SU-DHL-6 (cell line): Measurements from ENCODE around the gene NOD2.

Source experiments
- H2AFZ ChIP-seq: fragments of 200-600 bp; sonication (generic); 2 replicates; pipeline ENCODE4 v1.6.1; 2014; ENCODE audit warnings: low read depth, mild to moderate bottlenecking, moderate library complexity, mixed read lengths, antibody characterized with exemption, low read length; ENCODE audit not compliant: severe bottlenecking
- H3F3A ChIP-seq: fragments of 200-600 bp; shearing (Covaris generic); 2 replicates; pipeline ENCODE4 v1.6.0; 2016; ENCODE audit warnings: antibody characterized with exemption, mild to moderate bottlenecking; ENCODE audit not compliant: insufficient read depth
- H3K27ac ChIP-seq: fragments of 200-600 bp; sonication (generic); 2 replicates; pipeline ENCODE4 v1.5.1; 2016; ENCODE audit warnings: low read depth, mild to moderate bottlenecking, low read length, moderate library complexity, mixed read lengths
- H3K27me3 ChIP-seq: fragments of 200-600 bp; sonication (generic), shearing (Covaris generic); 2 replicates; pipeline ENCODE4 v1.6.0; 2014; ENCODE audit warnings: mild to moderate bottlenecking, low read length
- H3K36me3 ChIP-seq: fragments of 200-600 bp; sonication (generic); 2 replicates; pipeline ENCODE4 v1.6.1; 2014; ENCODE audit warnings: mild to moderate bottlenecking, low read length, mixed read lengths
- H3K4me2 ChIP-seq: fragments of 300-600, 200-600 bp; shearing (Covaris generic), sonication (generic); 2 replicates; pipeline ENCODE4 v1.6.0; 2014; ENCODE audit warnings: low read length, low read depth, mild to moderate bottlenecking; ENCODE audit not compliant: poor library complexity, severe bottlenecking
- H3K4me3 ChIP-seq: fragments of 200-600 bp; sonication (generic); 2 replicates; pipeline ENCODE4 v1.5.1; 2014; ENCODE audit warnings: antibody characterized with exemption, low read length, mild to moderate bottlenecking, mixed read lengths; ENCODE audit not compliant: insufficient read depth, poor library complexity, severe bottlenecking
- H3K79me2 ChIP-seq: fragments of 200-600 bp; sonication (generic); 2 replicates; pipeline ENCODE4 v1.6.1; 2014; ENCODE audit warnings: mild to moderate bottlenecking, low read length, moderate library complexity; ENCODE audit not compliant: insufficient read depth
- H3K9ac ChIP-seq: fragments of 200-600 bp; sonication (generic); 2 replicates; pipeline ENCODE4 v1.7.0; 2014; ENCODE audit warnings: mild to moderate bottlenecking, low read length
- H3K9me2 ChIP-seq: fragments of 200-600 bp; sonication (generic); replicated peaks from 2 replicates; pipeline ENCODE4 v1.6.1; 2014; ENCODE audit warnings: low read length; ENCODE audit not compliant: insufficient read depth
- H3K9me3 ChIP-seq: fragments of 200-600 bp; sonication (generic); 2 replicates; pipeline ENCODE4 v1.6.1; 2014; ENCODE audit warnings: low read length, mixed read lengths; ENCODE audit not compliant: insufficient read depth
- H4K20me1 ChIP-seq: fragments of 200-600 bp; sonication (generic); 2 replicates; pipeline ENCODE4 v1.6.1; 2014; ENCODE audit warnings: low read depth, mild to moderate bottlenecking, antibody characterized with exemption, low read length, moderate library complexity, mixed read lengths
- CTCF ChIP-seq: fragments of 200-600 bp; sonication (generic); IDR thresholded peaks from one replicate; pipeline ENCODE4 v1.5.1; 2017; ENCODE audit warnings: antibody characterized with exemption, mild to moderate bottlenecking, low read length, moderate library complexity; ENCODE audit not compliant: insufficient read depth, poor library complexity, severe bottlenecking
- EZH2phosphoT487 ChIP-seq: fragments of 200-600 bp; sonication (generic), shearing (Covaris generic); conservative IDR thresholded peaks from 2 replicates; pipeline ENCODE4 v1.6.1; 2018; ENCODE audit warnings: mild to moderate bottlenecking, antibody characterized with exemption, low read length, moderate library complexity, mixed read lengths

Gene NOD2

GRCh38 chr16:50711862-50712559 is 18.6 kb downstream of the NOD2 start:
- H3F3A ChIP-seq, result no peaks in the 10 kb centered on the region
- no peaks in the 10 kb centered on the region for H3K9me2 ChIP-seq
- TF ChIP-seq EZH2phosphoT487 (no peak), CTCF (no peak)
- H4K20me1 ChIP-seq, result no peaks in the 10 kb centered on the region
- no peaks in the 10 kb centered on the region for H3K9me3 ChIP-seq
- H3K27me3 ChIP-seq, result no peaks in the 10 kb centered on the region
- no peak overlapping the region for H3K4me2 ChIP-seq
- no peak overlapping the region for H3K27ac ChIP-seq
- no peak overlapping the region for H3K9ac ChIP-seq
- H2AFZ ChIP-seq, result no peak overlapping the region
- H3K79me2 ChIP-seq, result no peaks in the 10 kb centered on the region
- H3K36me3 ChIP-seq, result no peaks in the 10 kb centered on the region
- H3K4me3 ChIP-seq, result no peak overlapping the region

- Histone ChIP-seq H3K27me3 (no peaks in the 10 kb centered on the region), H3K9ac (no peak overlapping the region), H3K9me2 (no peaks in the 10 kb centered on the region), H3K36me3 (no peaks in the 10 kb centered on the region), H3K4me3 (no peak overlapping the region), H3K4me2 (no peak overlapping the region), H2AFZ (no peak overlapping the region), H3K9me3 (no peaks in the 10 kb centered on the region), H3K79me2 (no peaks in the 10 kb centered on the region), H3F3A (no peaks in the 10 kb centered on the region), H4K20me1 (no peaks in the 10 kb centered on the region), H3K27ac (no peak overlapping the region)
- no peak for TF ChIP-seq EZH2phosphoT487
- TF ChIP-seq CTCF, result no peak
Measured at GRCh38 chr16:50712560-50712898, 19.1 kb downstream of the NOD2 start.

DNA sequence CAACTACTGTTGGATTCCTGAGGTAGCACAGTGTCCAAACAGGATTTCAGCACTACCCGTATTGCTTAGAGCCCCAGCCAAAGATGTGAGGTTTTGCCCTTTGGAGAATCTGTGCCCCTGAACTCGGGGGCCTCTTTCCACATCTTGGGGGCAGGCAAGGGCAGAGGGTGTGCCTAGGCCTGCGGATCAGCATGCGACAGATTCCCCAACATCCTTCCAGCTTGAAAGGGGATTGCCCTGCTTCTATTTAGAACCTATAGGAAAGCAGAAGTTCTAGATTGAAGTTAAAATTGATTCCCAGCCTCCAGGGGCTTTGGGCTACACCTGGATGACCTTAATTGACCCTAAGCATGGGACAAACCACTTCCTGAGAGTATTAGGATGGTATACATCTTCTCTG is 19.6 kb downstream of the NOD2 start:
- H2AFZ ChIP-seq, result no peak overlapping the region
- no peaks in the 10 kb centered on the region for H3K36me3 ChIP-seq
- H3K9me3 ChIP-seq, result no peaks in the 10 kb centered on the region
- H3K4me3 ChIP-seq, result no peak overlapping the region
- H3K9ac ChIP-seq, result no peak overlapping the region
- no peaks in the 10 kb centered on the region for H3K79me2 ChIP-seq
- H3K27ac ChIP-seq, result no peak overlapping the region
- no peak for TF ChIP-seq CTCF
- TF ChIP-seq EZH2phosphoT487, result no peak
- H3K9me2 ChIP-seq, result no peaks in the 10 kb centered on the region
- H4K20me1 ChIP-seq, result no peaks in the 10 kb centered on the region
- no peaks in the 10 kb centered on the region for H3K27me3 ChIP-seq
- H3K4me2 ChIP-seq, result no peak overlapping the region
- H3F3A ChIP-seq, result no peaks in the 10 kb centered on the region

GRCh38 chr16:50717091-50717490 is 23.7 kb downstream of the NOD2 start:
- H3F3A ChIP-seq, result no peaks in the 10 kb centered on the region
- no peak for TF ChIP-seq CTCF
- no peak for TF ChIP-seq EZH2phosphoT487
- no peak overlapping the region for H2AFZ ChIP-seq
- no peaks in the 10 kb centered on the region for H3K27me3 ChIP-seq
- no peaks in the 10 kb centered on the region for H4K20me1 ChIP-seq
- H3K36me3 ChIP-seq, result no peaks in the 10 kb centered on the region
- H3K4me3 ChIP-seq, result no peak overlapping the region
- no peaks in the 10 kb centered on the region for H3K79me2 ChIP-seq
- H3K27ac ChIP-seq, result no peak overlapping the region
- H3K9ac ChIP-seq, result no peak overlapping the region
- H3K4me2 ChIP-seq, result no peak overlapping the region
- H3K9me3 ChIP-seq, result no peaks in the 10 kb centered on the region
- H3K9me2 ChIP-seq, result no peaks in the 10 kb centered on the region
